GM12872 (cell line): ENCODE results near the gene CTNS.

Experiments used
- TF ChIP-seq, protein P1 (sequence below): IDR thresholded peaks from 3 replicates; pipeline ENCODE4 v1.5.1; 2011; ENCODE audit warnings: low read depth, mild to moderate bottlenecking, low read length, moderate library complexity; ENCODE audit not compliant: insufficient read depth

CTNS gene

DNA sequence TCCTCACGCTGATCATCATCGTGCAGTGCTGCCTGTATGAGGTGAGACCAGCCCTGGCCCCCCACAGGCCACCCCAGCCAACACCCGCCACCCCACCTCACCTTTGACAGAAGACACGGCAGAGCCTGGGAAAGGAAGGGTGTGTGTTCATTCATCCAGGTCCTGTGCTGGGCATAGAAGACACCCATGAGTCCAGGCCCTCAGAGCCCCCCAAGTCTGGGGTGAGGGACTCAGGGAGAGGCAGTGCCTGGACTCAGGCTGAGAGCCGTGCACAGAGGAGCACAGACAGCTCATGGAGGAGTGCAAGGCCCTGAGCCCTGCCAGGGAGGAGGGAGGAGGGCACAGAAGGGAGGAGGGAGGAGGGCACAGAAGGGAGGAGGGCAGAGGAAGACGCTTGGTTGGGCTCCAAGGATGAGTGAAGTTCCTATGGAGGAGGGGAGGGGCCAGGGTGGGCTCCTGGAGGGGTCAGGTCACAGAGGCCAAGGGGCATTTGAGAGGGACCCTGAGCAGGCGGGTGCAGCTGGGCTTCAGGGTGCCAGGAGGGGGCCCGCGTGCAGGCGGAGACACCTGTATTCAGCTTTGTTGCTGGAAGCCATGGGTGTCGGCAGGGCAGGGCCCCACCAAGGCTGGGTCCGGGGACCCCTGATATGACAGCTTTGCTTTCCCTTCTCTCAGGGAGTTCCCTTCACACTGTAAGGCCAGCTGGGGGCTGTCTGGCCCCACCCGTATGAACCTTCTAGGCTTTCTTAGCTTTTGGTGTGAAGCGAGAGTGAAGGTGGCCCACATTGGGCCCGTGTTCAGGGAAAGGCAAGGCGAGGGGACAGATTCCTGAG, 20.4 kb downstream of the CTNS start:
- TF ChIP-seq, protein P1, sequence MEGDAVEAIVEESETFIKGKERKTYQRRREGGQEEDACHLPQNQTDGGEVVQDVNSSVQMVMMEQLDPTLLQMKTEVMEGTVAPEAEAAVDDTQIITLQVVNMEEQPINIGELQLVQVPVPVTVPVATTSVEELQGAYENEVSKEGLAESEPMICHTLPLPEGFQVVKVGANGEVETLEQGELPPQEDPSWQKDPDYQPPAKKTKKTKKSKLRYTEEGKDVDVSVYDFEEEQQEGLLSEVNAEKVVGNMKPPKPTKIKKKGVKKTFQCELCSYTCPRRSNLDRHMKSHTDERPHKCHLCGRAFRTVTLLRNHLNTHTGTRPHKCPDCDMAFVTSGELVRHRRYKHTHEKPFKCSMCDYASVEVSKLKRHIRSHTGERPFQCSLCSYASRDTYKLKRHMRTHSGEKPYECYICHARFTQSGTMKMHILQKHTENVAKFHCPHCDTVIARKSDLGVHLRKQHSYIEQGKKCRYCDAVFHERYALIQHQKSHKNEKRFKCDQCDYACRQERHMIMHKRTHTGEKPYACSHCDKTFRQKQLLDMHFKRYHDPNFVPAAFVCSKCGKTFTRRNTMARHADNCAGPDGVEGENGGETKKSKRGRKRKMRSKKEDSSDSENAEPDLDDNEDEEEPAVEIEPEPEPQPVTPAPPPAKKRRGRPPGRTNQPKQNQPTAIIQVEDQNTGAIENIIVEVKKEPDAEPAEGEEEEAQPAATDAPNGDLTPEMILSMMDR = no peak

DNA sequence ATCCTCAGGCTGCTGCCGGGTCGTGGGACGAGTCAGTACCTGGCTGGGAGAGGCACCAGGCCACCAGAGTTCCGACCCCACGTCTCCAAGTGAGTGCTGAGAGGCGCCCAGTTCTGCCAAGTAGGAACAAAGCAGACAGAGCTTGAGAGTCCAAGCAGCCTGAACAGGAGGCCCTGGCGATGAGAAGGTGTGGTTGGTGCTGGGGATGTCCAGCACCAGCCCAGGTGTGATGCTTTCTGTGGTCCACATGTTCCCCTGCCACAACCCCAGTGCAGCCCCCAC, 21.0 kb downstream of the CTNS start:
- TF ChIP-seq, protein P1 = no peak

DNA sequence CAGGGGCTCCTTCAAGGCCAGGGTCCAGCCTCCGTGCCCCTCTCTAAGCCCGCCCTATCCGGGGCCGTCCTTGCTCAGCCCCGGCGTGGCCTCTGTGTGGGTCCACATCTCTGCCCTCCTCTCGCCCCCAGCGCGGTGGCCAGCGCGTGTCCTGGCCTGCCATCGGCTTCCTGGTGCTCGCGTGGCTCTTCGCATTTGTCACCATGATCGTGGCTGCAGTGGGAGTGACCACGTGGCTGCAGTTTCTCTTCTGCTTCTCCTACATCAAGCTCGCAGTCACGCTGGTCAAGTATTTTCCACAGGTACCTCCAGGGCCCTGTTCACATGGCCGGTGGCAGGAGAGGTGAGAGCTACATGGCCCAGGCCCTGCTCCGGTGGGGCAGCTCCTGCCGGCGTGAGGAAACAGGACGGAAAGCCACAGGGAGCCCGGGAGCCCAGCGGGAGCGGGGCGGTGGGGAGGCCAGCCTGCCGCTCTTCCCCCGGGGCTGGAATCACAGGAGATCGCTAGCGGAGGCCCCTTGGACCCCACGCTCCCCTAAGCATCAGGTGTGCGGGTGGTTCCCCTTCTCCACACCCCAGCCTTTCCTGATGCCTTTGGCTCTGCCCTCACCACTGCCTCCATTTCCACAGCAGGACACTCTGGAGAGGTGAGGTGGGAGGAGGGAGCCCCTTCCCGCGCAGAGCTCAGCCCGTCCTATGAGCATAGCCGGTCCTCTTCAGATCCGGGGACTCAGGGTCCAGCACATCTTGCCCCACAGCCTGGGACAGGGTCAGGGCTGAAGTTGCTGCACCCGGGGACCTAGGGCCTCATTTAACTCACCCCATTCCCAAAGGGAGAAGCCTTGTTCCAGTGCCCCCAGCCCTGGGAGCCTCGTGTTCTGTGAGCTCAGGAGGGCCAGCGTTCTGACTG, 21.6 kb downstream of the CTNS start:
- TF ChIP-seq, protein P1 = no peak

DNA sequence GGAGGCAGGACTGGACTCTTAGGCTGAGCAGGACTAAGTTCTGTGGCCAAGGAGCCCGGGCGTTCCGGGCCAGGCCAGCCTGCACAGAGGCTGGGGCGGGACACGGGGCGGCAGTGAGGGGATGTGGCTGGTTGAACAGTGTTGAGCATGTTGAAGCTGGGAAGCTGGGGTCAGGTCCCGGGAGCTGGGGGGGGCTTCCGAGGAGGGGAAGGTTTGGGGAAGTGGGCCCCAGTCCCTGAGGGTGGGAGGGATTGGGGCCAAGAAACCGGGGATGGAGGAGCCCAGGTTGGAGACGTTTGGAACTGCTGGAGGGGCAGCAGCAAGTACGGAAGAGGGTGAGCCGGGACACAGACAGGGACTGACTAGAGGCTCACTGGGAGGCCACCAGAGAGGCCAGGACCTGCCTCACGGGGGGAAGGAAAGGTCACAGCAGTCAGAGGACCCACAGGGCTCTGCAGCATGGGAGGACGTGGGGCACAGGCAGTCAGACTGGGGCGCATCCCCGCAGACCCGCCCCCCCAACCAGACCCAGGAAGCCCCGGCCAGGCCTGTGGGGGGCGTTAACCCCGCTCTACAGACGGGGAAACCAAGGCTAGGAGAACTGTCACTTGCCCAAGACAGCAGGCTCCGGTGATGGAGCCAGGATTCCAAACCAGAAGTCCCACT, 22.4 kb downstream of the CTNS start:
- TF ChIP-seq, protein P1 = no peak

DNA sequence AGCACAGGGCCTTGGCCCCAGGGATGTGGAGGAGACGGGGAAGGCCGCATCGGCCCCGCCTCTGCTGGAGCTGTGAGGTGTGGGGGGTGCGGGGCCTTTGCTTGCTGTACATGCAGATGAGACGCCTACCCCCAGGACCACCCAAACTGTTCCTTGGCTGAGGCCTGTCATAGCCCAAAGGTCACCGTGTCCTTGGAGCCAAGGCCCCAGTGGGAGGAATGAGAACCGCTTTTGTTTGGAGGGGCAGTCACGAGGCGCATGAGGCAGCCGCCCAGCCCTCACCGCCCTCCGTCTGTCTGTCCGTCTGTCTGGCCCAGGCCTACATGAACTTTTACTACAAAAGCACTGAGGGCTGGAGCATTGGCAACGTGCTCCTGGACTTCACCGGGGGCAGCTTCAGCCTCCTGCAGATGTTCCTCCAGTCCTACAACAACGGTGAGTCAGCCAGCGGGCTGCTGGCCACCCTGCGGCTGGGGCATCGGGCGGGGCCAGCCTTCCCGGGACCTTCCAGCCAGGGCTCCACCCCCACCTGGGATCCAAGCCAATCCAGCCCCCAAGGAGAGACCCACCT, 23.1 kb downstream of the CTNS start:
- TF ChIP-seq, protein P1 = no peak

DNA sequence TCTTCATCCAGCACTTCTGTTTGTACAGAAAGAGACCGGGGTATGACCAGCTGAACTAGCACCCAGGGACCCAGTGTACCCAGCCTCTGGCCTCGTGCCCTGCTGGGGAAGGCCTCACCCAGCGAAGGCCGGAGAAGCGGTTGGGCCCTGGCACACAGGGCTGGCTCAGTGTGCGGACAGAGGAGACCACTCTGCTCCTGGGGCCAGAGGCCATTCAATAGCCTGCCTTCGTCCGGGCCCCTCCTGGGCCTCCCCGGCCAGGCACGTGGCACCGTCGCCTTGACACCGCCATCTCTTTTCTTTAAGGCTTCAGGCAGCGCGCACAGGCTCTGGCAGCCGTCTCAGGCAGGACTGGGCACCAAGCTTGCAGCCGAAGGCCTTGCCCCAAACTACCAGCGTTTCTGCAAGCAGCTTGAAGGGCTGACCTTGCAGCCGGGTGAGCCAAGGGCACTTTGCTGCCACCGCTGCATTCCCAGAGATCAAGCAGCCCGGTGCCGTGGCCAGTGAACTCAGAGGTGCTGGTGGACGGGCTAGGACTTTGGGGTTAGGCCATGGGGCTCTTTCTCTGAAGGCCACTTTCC, 23.8 kb downstream of the CTNS start:
- TF ChIP-seq, protein P1 = no peak
